Rectal smooth muscle tissue (tissue), 1 donor: ENCODE measurements around the gene SSBP4.

ENCODE experiments used
- H3K27ac ChIP-seq: one replicate; pipeline ENCODE4 v1.7.0; 2013; ENCODE audit warnings: low read depth, low read length, inconsistent platforms
- H3K27me3 ChIP-seq: one replicate; pipeline ENCODE4 v1.7.0; 2013; ENCODE audit warnings: low read length; ENCODE audit not compliant: control insufficient read depth, insufficient read depth
- H3K36me3 ChIP-seq: one replicate; pipeline ENCODE4 v1.7.0; 2013; ENCODE audit warnings: low read length; ENCODE audit not compliant: control insufficient read depth, insufficient read depth
- H3K4me1 ChIP-seq: one replicate; pipeline ENCODE4 v1.7.0; 2013; ENCODE audit warnings: low read length; ENCODE audit not compliant: control insufficient read depth, insufficient read depth
- H3K4me3 ChIP-seq: one replicate; pipeline ENCODE4 v1.7.0; 2013; ENCODE audit warnings: low read length
- H3K9ac ChIP-seq: one replicate; pipeline ENCODE4 v1.7.0; 2013; ENCODE audit warnings: low read length

The SSBP4 gene

GRCh38 chr19:18440936-18441803 is 22.0 kb downstream of the SSBP4 start:
- H3K27me3 ChIP-seq: peaks cover 3% of the 10 kb centered on the region
- H3K9ac ChIP-seq: no peak overlapping the region
- H3K4me3 ChIP-seq: no peak overlapping the region
- peaks cover 14% of the 10 kb centered on the region for H3K36me3 ChIP-seq
- no peak overlapping the region for H3K27ac ChIP-seq
- peaks cover 3% of the 10 kb centered on the region for H3K4me1 ChIP-seq

- Histone ChIP-seq H3K9ac (no peak overlapping the region), H3K4me1 (peaks cover 3% of the 10 kb centered on the region), H3K27ac (no peak overlapping the region), H3K36me3 (peaks cover 17% of the 10 kb centered on the region), H3K4me3 (no peak overlapping the region), H3K27me3 (no peaks in the 10 kb centered on the region)
Observed at GRCh38 chr19:18441804-18442788, 22.9 kb downstream of the SSBP4 start.

- H3K36me3 ChIP-seq: peaks cover 17% of the 10 kb centered on the region
- no peak overlapping the region for H3K4me3 ChIP-seq
- no peak overlapping the region for H3K9ac ChIP-seq
- no peaks in the 10 kb centered on the region for H3K27me3 ChIP-seq
- peaks cover 3% of the 10 kb centered on the region for H3K4me1 ChIP-seq
- H3K27ac ChIP-seq: no peak overlapping the region
Observed at GRCh38 chr19:18442941-18443340, 23.7 kb downstream of the SSBP4 start.

GRCh38 chr19:18443406-18443805 is 24.2 kb downstream of the SSBP4 start:
- Histone ChIP-seq H3K27me3 (no peaks in the 10 kb centered on the region), H3K4me1 (peaks cover 3% of the 10 kb centered on the region), H3K36me3 (peaks cover 22% of the 10 kb centered on the region), H3K27ac (no peak overlapping the region), H3K4me3 (no peak overlapping the region), H3K9ac (no peak overlapping the region)

- Histone ChIP-seq H3K27me3 (no peaks in the 10 kb centered on the region), H3K36me3 (peaks cover 26% of the 10 kb centered on the region), H3K27ac (no peak overlapping the region), H3K4me1 (no peaks in the 10 kb centered on the region), H3K9ac (no peak overlapping the region), H3K4me3 (no peak overlapping the region)
Observed at GRCh38 chr19:18443831-18444230, 24.6 kb downstream of the SSBP4 start.

GRCh38 chr19:18444513-18444912 is 25.3 kb downstream of the SSBP4 start:
- H3K4me3 ChIP-seq: no peak overlapping the region
- peaks cover 30% of the 10 kb centered on the region for H3K36me3 ChIP-seq
- H3K9ac ChIP-seq: no peak overlapping the region
- no peak overlapping the region for H3K27ac ChIP-seq
- no peaks in the 10 kb centered on the region for H3K4me1 ChIP-seq
- H3K27me3 ChIP-seq: no peaks in the 10 kb centered on the region

- peaks cover 39% of the 10 kb centered on the region for H3K36me3 ChIP-seq
- no peaks in the 10 kb centered on the region for H3K4me1 ChIP-seq
- no peak overlapping the region for H3K9ac ChIP-seq
- no peaks in the 10 kb centered on the region for H3K27me3 ChIP-seq
- H3K4me3 ChIP-seq: no peak overlapping the region
- H3K27ac ChIP-seq: no peak overlapping the region
Observed at GRCh38 chr19:18445262-18445948, 26.2 kb downstream of the SSBP4 start.

- H3K27ac ChIP-seq: no peak overlapping the region
- H3K36me3 ChIP-seq: peaks cover 39% of the 10 kb centered on the region
- H3K27me3 ChIP-seq: no peaks in the 10 kb centered on the region
Observed at GRCh38 chr19:18446145-18446810, 27.1 kb downstream of the SSBP4 start.

GRCh38 chr19:18446811-18447359 is 27.7 kb downstream of the SSBP4 start:
- Histone ChIP-seq H3K4me1 (peaks cover 5% of the 10 kb centered on the region), H3K27me3 (no peaks in the 10 kb centered on the region), H3K9ac (no peak overlapping the region), H3K36me3 (peaks cover 43% of the 10 kb centered on the region), H3K27ac (no peak overlapping the region), H3K4me3 (no peak overlapping the region)

More at GRCh38 chr19:18446145-18446810, 27.1 kb downstream of the SSBP4 start:
- no peak overlapping the region for H3K9ac ChIP-seq
- peaks cover 1% of the 10 kb centered on the region for H3K4me1 ChIP-seq
- H3K4me3 ChIP-seq: no peak overlapping the region

- peaks cover 41% of the 10 kb centered on the region for H3K36me3 ChIP-seq
- H3K4me1 ChIP-seq: peaks cover 5% of the 10 kb centered on the region
- no peaks in the 10 kb centered on the region for H3K27me3 ChIP-seq
- no peak overlapping the region for H3K9ac ChIP-seq
- H3K4me3 ChIP-seq: no peak overlapping the region
- no peak overlapping the region for H3K27ac ChIP-seq
Observed at GRCh38 chr19:18449552-18449951, 30.4 kb downstream of the SSBP4 start.

- no peaks in the 10 kb centered on the region for H3K27me3 ChIP-seq
- peaks cover 5% of the 10 kb centered on the region for H3K4me1 ChIP-seq
- no peak overlapping the region for H3K27ac ChIP-seq
- H3K4me3 ChIP-seq: no peak overlapping the region
- no peak overlapping the region for H3K9ac ChIP-seq
- peaks cover 37% of the 10 kb centered on the region for H3K36me3 ChIP-seq
Observed at GRCh38 chr19:18450021-18450930, 31.1 kb downstream of the SSBP4 start.
